ENCODE results near the gene BFSP1.
A peak's percentile ranks its signal among the peaks of the same experiment; 100 is the strongest.

BFSP1 gene

GRCh38 chr20:17525132-17525531 is 6.0 kb downstream of the BFSP1 start:
- FAIRE-seq (no peak), DNase-seq (ENCODE audit: extremely low spot score, insufficient read length, low read depth) (no peak)

GRCh38 chr20:17524560-17524959 is 6.6 kb downstream of the BFSP1 start:
- FAIRE-seq: no peak
- DNase-seq (ENCODE audit: extremely low spot score, insufficient read length, low read depth): no peak

GRCh38 chr20:17523326-17523725 is 7.9 kb downstream of the BFSP1 start:
- DNase-seq (ENCODE audit: extremely low spot score, insufficient read length, low read depth) (no peak), FAIRE-seq (no peak)

- FAIRE-seq (no peak), DNase-seq (ENCODE audit: extremely low spot score, insufficient read length, low read depth) (no peak)
Observed at GRCh38 chr20:17522528-17522927, 8.7 kb downstream of the BFSP1 start.

GRCh38 chr20:17520583-17520982 is 10.6 kb downstream of the BFSP1 start:
- DNase-seq (ENCODE audit: extremely low spot score, insufficient read length, low read depth) (no peak), FAIRE-seq (no peak)

GRCh38 chr20:17519606-17520285 is 11.4 kb downstream of the BFSP1 start:
- DNase-seq (ENCODE audit: extremely low spot score, insufficient read length, low read depth) (no peak), FAIRE-seq (no peak)

GRCh38 chr20:17518339-17519052 is 12.7 kb downstream of the BFSP1 start:
- DNase-seq (ENCODE audit: extremely low spot score, insufficient read length, low read depth) (no peak), FAIRE-seq (no peak)

- FAIRE-seq (no peak), DNase-seq (ENCODE audit: extremely low spot score, insufficient read length, low read depth) (no peak)
Observed at GRCh38 chr20:17515053-17515452, 16.1 kb downstream of the BFSP1 start.

GRCh38 chr20:17513939-17514338 is 17.2 kb downstream of the BFSP1 start:
- DNase-seq (ENCODE audit: extremely low spot score, insufficient read length, low read depth) (no peak), FAIRE-seq (no peak)

GRCh38 chr20:17511401-17511800 is 19.8 kb downstream of the BFSP1 start:
- no peak for DNase-seq (ENCODE audit: extremely low spot score, insufficient read length, low read depth)
- FAIRE-seq: no peak

- no peak for FAIRE-seq
- DNase-seq (ENCODE audit: extremely low spot score, insufficient read length, low read depth): no peak
Observed at GRCh38 chr20:17510548-17510947, 20.6 kb downstream of the BFSP1 start.

- DNase-seq (ENCODE audit: extremely low spot score, insufficient read length, low read depth) (no peak), FAIRE-seq (no peak)
Observed at GRCh38 chr20:17508756-17509155, 22.4 kb downstream of the BFSP1 start.

GRCh38 chr20:17507531-17507930 is 23.6 kb downstream of the BFSP1 start:
- FAIRE-seq (no peak), DNase-seq (ENCODE audit: extremely low spot score, insufficient read length, low read depth) (no peak)

GRCh38 chr20:17507032-17507431 is 24.1 kb downstream of the BFSP1 start:
- no peak for DNase-seq (ENCODE audit: extremely low spot score, insufficient read length, low read depth)
- no peak for FAIRE-seq

GRCh38 chr20:17505636-17506517 is 25.3 kb downstream of the BFSP1 start:
- FAIRE-seq (no peak), DNase-seq (ENCODE audit: extremely low spot score, insufficient read length, low read depth) (no peak)

GRCh38 chr20:17504898-17505635 is 26.1 kb downstream of the BFSP1 start:
- peak; percentile 38 for DNase-seq (ENCODE audit: extremely low spot score, insufficient read length, low read depth)

GRCh38 chr20:17504066-17504897 is 26.9 kb downstream of the BFSP1 start:
- FAIRE-seq (no peak), DNase-seq (ENCODE audit: extremely low spot score, insufficient read length, low read depth) (no peak)

More at GRCh38 chr20:17504898-17505635, 26.1 kb downstream of the BFSP1 start:
- peak; percentile 69 for FAIRE-seq

GRCh38 chr20:17503301-17504065 is 27.7 kb downstream of the BFSP1 start:
- DNase-seq (ENCODE audit: extremely low spot score, insufficient read length, low read depth) (no peak), FAIRE-seq (no peak)
